Subcutaneous adipose tissue (tissue), 4 donors: ENCODE results near the gene SAMD3. TPM values are rescaled to one million over a fixed set of nuclear protein-coding genes. Genes with fewer than 3 reads are reported as not detected.

Experiments used
- CTCF ChIP-seq: fragments of 450-650 bp; IDR thresholded peaks from one replicate; pipeline ENCODE4 v1.5.1; 2016; ENCODE audit warnings: low read depth, mild to moderate bottlenecking, control low read depth, antibody characterized with exemption, moderate library complexity
- total RNA-seq, 4 donors: library from RNA; depleted of rRNA; stranded (reverse); fragments of >200 nt; gene quantifications; one replicate each; pipeline ENCODE4 v1.1.0, GENCODE V29; 2016

Gene SAMD3
- total RNA-seq, 4 donors from 2014 or later = 1.1 to 4.7 (median 2.3) TPM

GRCh38 chr6:130158548-130158947 lies 64.2 kb downstream of the SAMD3 start:
- no peak for TF ChIP-seq CTCF

- TF ChIP-seq CTCF = no peak
These were observed 64.7 kb downstream of the SAMD3 start for GRCh38 chr6:130158056-130158455.

- TF ChIP-seq CTCF = no peak
These were observed 65.8 kb downstream of the SAMD3 start for GRCh38 chr6:130156908-130157307.

DNA sequence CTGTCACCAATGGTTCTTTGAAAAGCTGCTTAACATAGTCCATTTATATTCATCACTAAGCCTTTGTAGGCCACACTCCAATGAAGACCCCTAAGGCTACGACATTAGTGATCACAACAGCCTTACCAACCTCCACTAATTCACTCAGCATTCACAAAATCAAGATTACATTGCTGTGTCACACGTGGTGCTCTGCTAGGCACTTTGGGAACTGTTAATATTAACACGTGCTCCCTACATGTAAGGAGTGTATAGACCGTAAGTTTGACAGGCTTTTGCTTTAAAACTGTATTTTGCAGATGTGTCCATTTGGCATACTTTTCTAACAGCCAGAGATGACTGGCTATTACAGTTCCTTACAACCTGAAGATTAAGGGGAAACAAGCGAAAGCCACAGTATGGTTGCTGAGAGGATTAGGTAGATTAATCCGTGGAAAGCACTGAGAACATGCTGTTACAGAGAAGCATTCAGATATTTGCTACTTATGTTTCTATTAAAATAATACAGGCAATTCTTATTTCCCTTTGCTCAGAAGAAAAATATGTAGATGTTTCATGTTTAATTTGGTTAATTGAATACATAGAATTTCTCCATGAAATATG lies 69.7 kb downstream of the SAMD3 start:
- no peak for TF ChIP-seq CTCF

DNA sequence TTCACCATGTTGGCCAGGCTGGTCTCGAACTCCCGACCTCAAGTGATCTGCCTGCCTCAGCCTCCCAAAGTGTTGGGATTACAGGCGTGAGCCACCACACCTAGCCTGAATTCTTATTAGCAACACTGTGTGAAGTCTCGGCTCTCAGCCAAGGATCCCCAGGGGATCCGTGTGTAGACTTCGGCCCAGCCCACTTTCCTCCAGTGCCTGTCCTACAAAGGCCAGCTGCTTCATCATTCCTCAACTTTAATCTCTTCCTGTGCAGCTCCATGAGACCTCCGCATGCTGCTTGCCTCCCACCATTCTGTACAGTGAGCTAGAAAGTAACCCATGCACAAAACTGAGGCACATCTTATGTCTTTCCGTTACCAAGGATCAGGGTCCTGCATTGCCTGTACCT lies 71.8 kb downstream of the SAMD3 start:
- no peak for TF ChIP-seq CTCF

- TF ChIP-seq CTCF = no peak
These were observed 74.6 kb downstream of the SAMD3 start for GRCh38 chr6:130148181-130148580.

DNA sequence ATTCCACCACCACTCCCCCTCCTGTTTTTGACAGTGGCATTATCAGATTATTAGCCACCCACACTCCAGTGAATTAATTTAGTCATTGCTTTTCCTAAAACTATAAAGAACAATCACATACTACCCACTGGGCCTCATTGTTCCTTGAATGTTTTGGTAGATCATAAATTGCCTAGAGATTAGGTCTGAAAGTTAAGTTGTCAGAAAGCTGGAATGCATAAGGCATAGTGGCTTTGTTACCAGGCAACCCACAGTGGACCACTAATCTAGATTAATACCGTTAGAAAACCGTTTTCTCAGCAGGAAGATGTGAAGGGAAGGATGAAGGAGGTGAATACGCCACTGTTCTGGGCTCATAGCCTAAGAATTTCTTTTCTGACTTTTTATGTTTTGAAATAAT lies 75.6 kb downstream of the SAMD3 start:
- TF ChIP-seq CTCF = no peak
